Measurements from ENCODE around the gene CPTP. TPM values are rescaled to one million over a fixed set of nuclear protein-coding genes. Genes with fewer than 3 reads are reported as not detected.
A peak's percentile ranks its signal among the peaks of the same experiment; 100 is the strongest.

The CPTP gene
- total and polyA plus RNA-seq, 2 of the 13 experiments (the other 11 are each of a cell fraction or from before 2014, with no cell fraction given) = 5.5 to 9.3 TPM

- no peak for TF ChIP-seq MNT (IDR thresholded peaks at IDR 0.05)
- peak; percentile 80; the same call in 1 of the 2 replicates for TF ChIP-seq CAMTA2 (CRISPR knock-in tag; IDR thresholded peaks at IDR 0.05; ENCODE audit: borderline replicate concordance)
- no peak for TF ChIP-seq PRDM10 (CRISPR knock-in tag; IDR thresholded peaks at IDR 0.05; ENCODE audit: low read depth)
- no peak for TF ChIP-seq HNRNPH1 (optimal IDR thresholded peaks at IDR 0.05; ENCODE audit: low read depth, low read length)
- TF ChIP-seq ZKSCAN5 (CRISPR knock-in tag; IDR thresholded peaks at IDR 0.05) = no peak
- no peak for TF ChIP-seq ZNF343 (CRISPR knock-in tag; IDR thresholded peaks at IDR 0.05)
- TF ChIP-seq, protein P1, sequence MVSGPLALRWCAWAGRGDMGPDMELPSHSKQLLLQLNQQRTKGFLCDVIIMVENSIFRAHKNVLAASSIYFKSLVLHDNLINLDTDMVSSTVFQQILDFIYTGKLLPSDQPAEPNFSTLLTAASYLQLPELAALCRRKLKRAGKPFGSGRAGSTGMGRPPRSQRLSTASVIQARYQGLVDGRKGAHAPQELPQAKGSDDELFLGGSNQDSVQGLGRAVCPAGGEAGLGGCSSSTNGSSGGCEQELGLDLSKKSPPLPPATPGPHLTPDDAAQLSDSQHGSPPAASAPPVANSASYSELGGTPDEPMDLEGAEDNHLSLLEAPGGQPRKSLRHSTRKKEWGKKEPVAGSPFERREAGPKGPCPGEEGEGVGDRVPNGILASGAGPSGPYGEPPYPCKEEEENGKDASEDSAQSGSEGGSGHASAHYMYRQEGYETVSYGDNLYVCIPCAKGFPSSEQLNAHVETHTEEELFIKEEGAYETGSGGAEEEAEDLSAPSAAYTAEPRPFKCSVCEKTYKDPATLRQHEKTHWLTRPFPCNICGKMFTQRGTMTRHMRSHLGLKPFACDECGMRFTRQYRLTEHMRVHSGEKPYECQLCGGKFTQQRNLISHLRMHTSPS (CRISPR knock-in tag; IDR thresholded peaks at IDR 0.05; ENCODE audit: low read depth) = 0 out of 2 replicates have a peak, but pooled peaks have one; percentile 46
- peak; percentile 76; the same call in 1 of the 2 replicates for TF ChIP-seq KLF11 (CRISPR knock-in tag; IDR thresholded peaks at IDR 0.05)
- TF ChIP-seq ZSCAN12 (CRISPR knock-in tag; IDR thresholded peaks at IDR 0.05) = no peak
- TF ChIP-seq, protein P2, sequence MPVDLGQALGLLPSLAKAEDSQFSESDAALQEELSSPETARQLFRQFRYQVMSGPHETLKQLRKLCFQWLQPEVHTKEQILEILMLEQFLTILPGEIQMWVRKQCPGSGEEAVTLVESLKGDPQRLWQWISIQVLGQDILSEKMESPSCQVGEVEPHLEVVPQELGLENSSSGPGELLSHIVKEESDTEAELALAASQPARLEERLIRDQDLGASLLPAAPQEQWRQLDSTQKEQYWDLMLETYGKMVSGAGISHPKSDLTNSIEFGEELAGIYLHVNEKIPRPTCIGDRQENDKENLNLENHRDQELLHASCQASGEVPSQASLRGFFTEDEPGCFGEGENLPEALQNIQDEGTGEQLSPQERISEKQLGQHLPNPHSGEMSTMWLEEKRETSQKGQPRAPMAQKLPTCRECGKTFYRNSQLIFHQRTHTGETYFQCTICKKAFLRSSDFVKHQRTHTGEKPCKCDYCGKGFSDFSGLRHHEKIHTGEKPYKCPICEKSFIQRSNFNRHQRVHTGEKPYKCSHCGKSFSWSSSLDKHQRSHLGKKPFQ (CRISPR knock-in tag; IDR thresholded peaks at IDR 0.05; ENCODE audit: insufficient replicate concordance) = no peak
- TF ChIP-seq ZBTB37 (CRISPR knock-in tag; IDR thresholded peaks at IDR 0.05) = 0 out of 2 replicates have a peak, but pooled peaks have one; percentile 64
- TF ChIP-seq ZNF234 (CRISPR knock-in tag; conservative IDR thresholded peaks at IDR 0.05) = no peak
- TF ChIP-seq, protein P3, sequence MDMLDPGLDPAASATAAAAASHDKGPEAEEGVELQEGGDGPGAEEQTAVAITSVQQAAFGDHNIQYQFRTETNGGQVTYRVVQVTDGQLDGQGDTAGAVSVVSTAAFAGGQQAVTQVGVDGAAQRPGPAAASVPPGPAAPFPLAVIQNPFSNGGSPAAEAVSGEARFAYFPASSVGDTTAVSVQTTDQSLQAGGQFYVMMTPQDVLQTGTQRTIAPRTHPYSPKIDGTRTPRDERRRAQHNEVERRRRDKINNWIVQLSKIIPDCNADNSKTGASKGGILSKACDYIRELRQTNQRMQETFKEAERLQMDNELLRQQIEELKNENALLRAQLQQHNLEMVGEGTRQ (IDR thresholded peaks at IDR 0.05; ENCODE audit: low read depth, low read length) = no peak
- TF ChIP-seq, protein P3 (CRISPR knock-in tag; IDR thresholded peaks at IDR 0.05; ENCODE audit: borderline replicate concordance) = no peak
- 0 out of 2 replicates have a peak, but pooled peaks have one; percentile 23 for TF ChIP-seq TFE3 (CRISPR knock-in tag; IDR thresholded peaks at IDR 0.05)
These were observed 10.2 kb downstream of the CPTP start (continued) for GRCh38 chr1:1334835-1335234.
